Measurements from ENCODE around the gene CYB5R4. TPM values are rescaled to one million over a fixed set of nuclear protein-coding genes. Genes with fewer than 3 reads are reported as not detected.

CYB5R4 gene
- total RNA-seq, 4 donors from 2014 or later, result 8.5 to 13.2 (median 10.2) TPM

GRCh38 chr6:83824388-83824801 lies 35.1 kb upstream of the CYB5R4 start:
- in situ Hi-C loops (cut with MboI; ENCODE audit: low sequenced_read_pairs in 4 of 4) (no loop called here), intact Hi-C loops (cut with DNase I; ENCODE audit: low total_unique reads) (no loop called here)
- no peak for TF ChIP-seq POLR2A (IDR thresholded peaks at IDR 0.05)
- TF ChIP-seq CTCF (IDR thresholded peaks at IDR 0.05 in 4 of 5, conservative IDR thresholded peaks at IDR 0.05 in 1 of 5), result no peak
- Histone ChIP-seq H3K36me3 (no peaks in the 10 kb centered on the region), H3K4me1 (no peaks in the 10 kb centered on the region), H3K4me3 (no peak overlapping the region), H3K9me3 (no peaks in the 10 kb centered on the region), H3K27me3 (no peaks in the 10 kb centered on the region), H3K27ac (no peak overlapping the region)
- no peak for DNase-seq
- no peak for ATAC-seq

GRCh38 chr6:83824831-83825230 lies 34.7 kb upstream of the CYB5R4 start:
- Histone ChIP-seq H3K27ac (no peak overlapping the region), H3K36me3 (no peaks in the 10 kb centered on the region), H3K27me3 (no peaks in the 10 kb centered on the region), H3K4me3 (no peak overlapping the region), H3K4me1 (no peaks in the 10 kb centered on the region), H3K9me3 (no peaks in the 10 kb centered on the region)
- DNase-seq, result no peak
- TF ChIP-seq CTCF (IDR thresholded peaks at IDR 0.05 in 4 of 5, conservative IDR thresholded peaks at IDR 0.05 in 1 of 5), result no peak
- TF ChIP-seq POLR2A (IDR thresholded peaks at IDR 0.05), result no peak
- in situ Hi-C loops (cut with MboI; ENCODE audit: low sequenced_read_pairs in 4 of 4) (no loop called here), intact Hi-C loops (cut with DNase I; ENCODE audit: low total_unique reads) (no loop called here)
- no peak for ATAC-seq

- H3K4me1 ChIP-seq, result no peaks in the 10 kb centered on the region
- TF ChIP-seq CTCF (IDR thresholded peaks at IDR 0.05 in 4 of 5, conservative IDR thresholded peaks at IDR 0.05 in 1 of 5) (no peak), POLR2A (IDR thresholded peaks at IDR 0.05) (no peak)
- no peak for ATAC-seq
- no peak overlapping the region for H3K4me3 ChIP-seq
- no peaks in the 10 kb centered on the region for H3K9me3 ChIP-seq
- no peak overlapping the region for H3K27ac ChIP-seq
- no peaks in the 10 kb centered on the region for H3K27me3 ChIP-seq
- DNase-seq, result no peak
- no peaks in the 10 kb centered on the region for H3K36me3 ChIP-seq
- in situ Hi-C loops (cut with MboI; ENCODE audit: low sequenced_read_pairs in 4 of 4) (no loop called here), intact Hi-C loops (cut with DNase I; ENCODE audit: low total_unique reads) (no loop called here)
Measured at GRCh38 chr6:83827050-83827449, 32.4 kb upstream of the CYB5R4 start.

GRCh38 chr6:83838727-83839126 lies 20.8 kb upstream of the CYB5R4 start:
- H3K36me3 ChIP-seq, result no peaks in the 10 kb centered on the region
- in situ Hi-C loops (cut with MboI; ENCODE audit: low sequenced_read_pairs in 4 of 4) (no loop called here), intact Hi-C loops (cut with DNase I; ENCODE audit: low total_unique reads) (no loop called here)
- H3K9me3 ChIP-seq, result no peaks in the 10 kb centered on the region
- H3K27me3 ChIP-seq, result no peaks in the 10 kb centered on the region
- H3K4me1 ChIP-seq, result no peaks in the 10 kb centered on the region
- DNase-seq (no peak), ATAC-seq (no peak)
- TF ChIP-seq POLR2A (IDR thresholded peaks at IDR 0.05), result no peak
- no peak for TF ChIP-seq CTCF (IDR thresholded peaks at IDR 0.05 in 4 of 5, conservative IDR thresholded peaks at IDR 0.05 in 1 of 5)
- no peak overlapping the region for H3K4me3 ChIP-seq
- H3K27ac ChIP-seq, result no peak overlapping the region

DNA sequence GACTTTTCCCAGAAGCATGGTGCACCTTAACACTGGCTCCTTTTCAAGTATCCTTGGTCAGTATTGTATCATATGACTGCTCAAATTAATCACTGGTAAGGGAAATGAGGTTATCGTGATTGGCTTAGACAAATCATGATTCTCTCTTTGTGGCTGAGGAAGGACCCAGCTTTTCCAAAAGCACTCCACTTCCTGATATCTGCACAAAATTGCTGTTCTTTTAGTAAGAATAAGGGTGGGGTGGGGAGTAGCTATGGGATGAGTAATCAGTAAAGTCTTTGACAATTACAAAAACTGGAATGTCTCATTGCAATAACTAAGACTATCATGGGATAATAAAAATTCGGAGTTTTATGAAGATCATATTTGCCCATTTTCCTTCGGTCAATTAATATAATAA lies 15.3 kb upstream of the CYB5R4 start:
- no peak for DNase-seq
- Histone ChIP-seq H3K27ac (no peak overlapping the region), H3K36me3 (no peaks in the 10 kb centered on the region), H3K9me3 (no peaks in the 10 kb centered on the region), H3K4me1 (no peaks in the 10 kb centered on the region), H3K27me3 (no peaks in the 10 kb centered on the region), H3K4me3 (no peak overlapping the region)
- TF ChIP-seq CTCF (IDR thresholded peaks at IDR 0.05 in 4 of 5, conservative IDR thresholded peaks at IDR 0.05 in 1 of 5) (no peak), POLR2A (IDR thresholded peaks at IDR 0.05) (no peak)
- intact Hi-C loops (cut with DNase I; ENCODE audit: low total_unique reads), result no loop called here
- in situ Hi-C loops (cut with MboI; ENCODE audit: low sequenced_read_pairs in 4 of 4), result no loop called here
- ATAC-seq, result no peak

All from gastrocnemius medialis (tissue), 4 donors.